Skeletal muscle satellite cell (primary cell): Measurements from ENCODE around the gene LIPA.
"Not testable (repeated sequence)": the region's sequence is repeated elsewhere in the genome, so short reads cannot be mapped to it uniquely, and the experiment has no call there.

ENCODE experiments used
- H3K27me3 ChIP-seq: 2 replicates; pipeline ENCODE4 v1.7.0; 2013; ENCODE audit warnings: low read length; ENCODE audit not compliant: control insufficient read depth, insufficient read depth
- H3K36me3 ChIP-seq: 2 replicates; pipeline ENCODE4 v1.7.0; 2013; ENCODE audit warnings: mild to moderate bottlenecking, control low read depth, low read length; ENCODE audit not compliant: insufficient read depth
- H3K4me1 ChIP-seq: 2 replicates; pipeline ENCODE4 v1.7.0; 2013; ENCODE audit warnings: low read length; ENCODE audit not compliant: control insufficient read depth, insufficient read depth
- H3K4me2 ChIP-seq: 2 replicates; pipeline ENCODE4 v1.7.0; 2013; ENCODE audit warnings: mild to moderate bottlenecking, low read length
- H3K4me3 ChIP-seq: 2 replicates; pipeline ENCODE4 v1.7.0; 2013; ENCODE audit warnings: low read length
- H3K9ac ChIP-seq: 2 replicates; pipeline ENCODE4 v1.7.0; 2013; ENCODE audit warnings: mild to moderate bottlenecking, low read depth, low read length, moderate library complexity
- H3K9me3 ChIP-seq: replicated peaks from 2 replicates; pipeline ENCODE4 v1.7.0; 2013; ENCODE audit warnings: mild to moderate bottlenecking, control low read depth, low read length

LIPA gene

DNA sequence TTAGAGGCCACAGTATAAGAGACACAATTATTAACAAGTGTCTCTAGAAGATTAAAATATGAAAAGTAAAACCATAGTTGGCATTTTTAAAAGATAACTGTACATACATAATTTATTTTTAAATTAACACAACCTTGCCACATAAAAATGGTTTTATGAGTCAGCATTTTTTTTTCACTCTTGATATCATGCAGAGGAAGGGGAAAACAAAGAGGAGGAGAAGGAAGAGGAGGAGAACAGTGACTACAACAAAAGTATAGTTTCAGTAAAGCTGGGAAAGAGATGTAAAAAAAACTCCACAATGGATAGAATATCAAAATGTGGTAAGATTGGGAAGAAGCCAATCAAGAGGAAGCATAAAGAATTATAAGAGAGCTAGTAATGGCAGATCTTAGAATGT is 78.5 kb downstream of the LIPA start:
- H3K27me3 ChIP-seq, result peaks cover 10% of the 10 kb centered on the region

DNA sequence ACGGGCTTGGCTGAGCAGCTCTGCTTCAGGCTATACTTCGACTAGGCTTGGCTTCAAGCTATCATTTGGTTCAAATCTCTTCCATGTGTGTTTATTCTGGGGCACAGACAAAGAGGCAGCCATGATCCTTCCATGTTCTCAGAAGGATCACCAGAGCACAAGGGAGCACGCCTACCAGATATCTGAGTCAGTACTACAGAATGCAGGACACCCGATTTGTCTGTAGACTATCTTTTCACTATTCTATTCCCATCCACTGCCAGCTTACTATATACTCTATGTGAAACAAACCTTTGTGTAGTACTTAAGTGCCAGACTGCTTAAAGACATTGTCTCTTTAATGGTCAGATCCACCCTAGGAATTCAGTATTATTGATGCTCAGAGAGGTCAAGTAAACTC is 79.6 kb downstream of the LIPA start:
- H3K9ac ChIP-seq, result no peak overlapping the region
- H3K9me3 ChIP-seq, result no peaks in the 10 kb centered on the region
- no peak overlapping the region for H3K4me2 ChIP-seq
- H3K27me3 ChIP-seq, result peaks cover 10% of the 10 kb centered on the region
- H3K4me1 ChIP-seq, result peaks cover 12% of the 10 kb centered on the region
- H3K4me3 ChIP-seq, result no peak overlapping the region
- H3K36me3 ChIP-seq, result no peaks in the 10 kb centered on the region

More for the DNA sequence above, 78.5 kb downstream of the LIPA start:
- Histone ChIP-seq H3K4me1 (peaks cover 12% of the 10 kb centered on the region), H3K36me3 (no peaks in the 10 kb centered on the region), H3K4me3 (no peak overlapping the region), H3K9ac (no peak overlapping the region), H3K4me2 (no peak overlapping the region), H3K9me3 (no peaks in the 10 kb centered on the region)

DNA sequence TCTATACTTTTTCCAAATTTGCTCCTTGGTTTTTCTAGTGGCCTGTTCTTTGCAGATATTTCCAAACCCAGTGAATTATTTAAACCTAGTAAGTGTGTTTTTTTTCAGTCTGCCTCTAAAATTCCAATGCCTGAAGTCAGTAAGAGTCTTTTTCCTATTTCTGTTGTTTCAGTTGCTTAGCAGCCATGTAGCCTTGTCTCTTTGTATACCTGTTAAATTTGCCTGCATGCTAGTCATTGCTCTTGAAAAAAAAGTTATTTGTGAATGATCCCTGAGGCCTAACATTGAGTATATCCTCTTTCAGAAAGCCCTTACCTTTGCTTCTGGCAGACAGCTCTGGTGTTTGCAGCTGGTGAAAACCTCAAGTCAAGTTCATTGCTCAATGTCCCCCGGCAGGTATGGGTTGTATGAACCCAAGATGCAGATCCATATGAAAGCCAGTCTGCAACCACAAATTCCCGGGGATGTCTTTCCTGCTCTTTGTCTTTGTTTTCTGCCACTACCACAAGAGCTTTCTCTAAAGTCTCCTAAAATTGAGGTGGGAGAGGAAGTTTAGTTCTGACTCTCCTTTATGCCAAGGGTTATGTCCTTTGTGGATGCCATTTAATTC is 80.2 kb downstream of the LIPA start:
- no peak overlapping the region for H3K9ac ChIP-seq
- no peak overlapping the region for H3K4me2 ChIP-seq

DNA sequence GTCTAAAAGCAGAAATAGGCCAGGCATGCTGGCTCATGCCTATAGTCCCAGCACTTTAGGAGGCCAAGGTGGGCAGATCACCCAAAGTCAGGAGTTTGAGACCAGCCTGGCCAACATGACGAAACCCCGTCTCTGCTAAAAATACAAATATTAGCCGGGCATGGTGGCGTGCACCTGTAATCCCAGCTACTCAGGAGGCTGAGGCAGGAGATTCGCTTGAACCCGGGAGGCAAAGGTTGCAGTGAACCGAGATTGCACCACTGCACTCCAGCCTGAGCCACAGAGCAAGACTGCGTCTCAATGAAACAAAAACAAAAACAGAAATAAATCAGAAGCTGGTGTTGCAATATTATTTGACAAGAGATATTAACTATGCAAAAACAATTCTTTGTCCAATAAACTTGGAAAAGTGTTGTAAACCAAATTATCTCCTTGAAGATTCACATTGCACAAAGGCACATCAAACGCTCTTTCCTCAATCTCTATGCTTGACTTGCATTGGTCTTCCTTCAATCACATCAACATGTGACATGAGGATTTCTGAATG is 83.1 kb downstream of the LIPA start:
- not testable (repeated sequence) for H3K4me2 ChIP-seq, H3K9me3 ChIP-seq, H3K9ac ChIP-seq, H3K36me3 ChIP-seq, H3K4me3 ChIP-seq
- Histone ChIP-seq H3K27me3 (peaks cover 27% of the 10 kb centered on the region), H3K4me1 (peaks cover 12% of the 10 kb centered on the region)

More for the DNA sequence above, 80.2 kb downstream of the LIPA start:
- Histone ChIP-seq H3K27me3 (peaks cover 10% of the 10 kb centered on the region), H3K4me1 (peaks cover 12% of the 10 kb centered on the region), H3K36me3 (no peaks in the 10 kb centered on the region), H3K4me3 (no peak overlapping the region), H3K9me3 (no peaks in the 10 kb centered on the region)

DNA sequence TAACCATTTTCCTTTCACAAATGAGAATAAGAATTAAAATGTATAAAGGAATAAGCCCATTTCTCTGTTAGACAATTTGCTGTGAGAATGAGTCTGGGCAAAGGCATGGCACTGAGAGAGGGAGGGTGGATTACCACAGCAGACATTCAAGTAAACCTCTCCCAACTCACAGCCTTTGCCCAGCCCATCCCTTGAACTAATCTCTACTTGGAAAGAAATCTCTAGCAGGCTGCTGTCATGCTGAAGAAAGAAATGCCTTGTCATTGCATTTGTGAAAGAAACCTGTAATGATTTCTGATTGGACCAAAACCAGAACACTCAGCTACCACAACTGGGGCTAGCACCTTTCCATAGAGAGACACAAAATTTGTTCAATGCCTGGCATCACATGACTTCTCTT is 83.7 kb downstream of the LIPA start:
- H3K36me3 ChIP-seq, result no peaks in the 10 kb centered on the region
- peaks cover 8% of the 10 kb centered on the region for H3K4me1 ChIP-seq
- H3K27me3 ChIP-seq, result peaks cover 32% of the 10 kb centered on the region
- no peak overlapping the region for H3K4me2 ChIP-seq
- no peaks in the 10 kb centered on the region for H3K9me3 ChIP-seq
- no peak overlapping the region for H3K9ac ChIP-seq
- no peak overlapping the region for H3K4me3 ChIP-seq

DNA sequence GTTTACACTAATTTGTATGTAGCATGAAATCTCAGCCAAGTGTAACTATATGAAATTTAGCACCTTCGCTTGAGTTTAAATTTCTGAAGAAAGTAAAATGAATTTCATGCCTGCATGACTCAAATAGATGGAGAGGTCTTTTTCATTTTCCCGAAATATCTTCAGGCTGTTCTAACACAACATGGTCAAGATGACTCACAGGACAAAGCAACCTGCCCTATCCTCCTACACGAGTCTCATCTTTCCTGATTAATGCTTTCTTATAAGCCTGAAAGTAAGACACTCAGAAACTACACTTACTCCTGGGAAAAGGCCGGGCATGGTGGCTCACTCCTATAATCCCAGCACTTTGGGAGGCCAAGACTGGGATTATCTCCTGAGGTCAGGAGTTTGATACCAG is 85.7 kb downstream of the LIPA start:
- Histone ChIP-seq H3K4me1 (no peaks in the 10 kb centered on the region), H3K9ac (no peak overlapping the region), H3K9me3 (no peaks in the 10 kb centered on the region), H3K27me3 (peaks cover 31% of the 10 kb centered on the region), H3K36me3 (no peaks in the 10 kb centered on the region), H3K4me2 (no peak overlapping the region), H3K4me3 (no peak overlapping the region)

DNA sequence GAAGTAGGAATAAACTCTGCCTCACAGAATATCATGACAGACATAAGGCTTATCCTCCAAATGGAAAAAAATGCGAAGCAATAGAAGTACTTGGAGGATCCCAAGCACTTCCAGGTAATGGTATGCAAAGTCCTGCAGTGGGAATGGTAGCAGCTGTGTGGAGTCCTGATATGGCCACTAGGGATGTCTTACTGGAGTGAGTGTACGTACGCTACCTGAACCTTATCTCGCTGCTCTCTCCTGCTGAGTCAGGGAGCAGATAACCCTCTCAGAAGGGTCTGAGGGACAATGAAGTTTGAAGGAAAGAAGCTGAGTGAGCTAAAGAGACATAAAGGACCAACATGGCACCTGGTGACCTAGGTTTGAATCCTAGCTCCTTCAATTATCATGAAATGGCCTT is 86.7 kb downstream of the LIPA start:
- no peaks in the 10 kb centered on the region for H3K36me3 ChIP-seq
- no peak overlapping the region for H3K4me3 ChIP-seq
- no peak overlapping the region for H3K9ac ChIP-seq
- H3K27me3 ChIP-seq, result peaks cover 31% of the 10 kb centered on the region
- no peaks in the 10 kb centered on the region for H3K9me3 ChIP-seq
- H3K4me2 ChIP-seq, result no peak overlapping the region
- H3K4me1 ChIP-seq, result no peaks in the 10 kb centered on the region

- Histone ChIP-seq H3K27me3 (peaks cover 26% of the 10 kb centered on the region), H3K36me3 (no peaks in the 10 kb centered on the region), H3K4me3 (no peak overlapping the region), H3K4me2 (no peak overlapping the region), H3K9ac (no peak overlapping the region), H3K9me3 (no peaks in the 10 kb centered on the region), H3K4me1 (no peaks in the 10 kb centered on the region)
These were observed 87.5 kb downstream of the LIPA start for GRCh38 chr10:89164080-89164479.
